ENCODE measurements around the gene KRT77.
"Not testable (repeated sequence)": the region's sequence is repeated elsewhere in the genome, so short reads cannot be mapped to it uniquely, and the experiment has no call there.

KRT77 gene

DNA sequence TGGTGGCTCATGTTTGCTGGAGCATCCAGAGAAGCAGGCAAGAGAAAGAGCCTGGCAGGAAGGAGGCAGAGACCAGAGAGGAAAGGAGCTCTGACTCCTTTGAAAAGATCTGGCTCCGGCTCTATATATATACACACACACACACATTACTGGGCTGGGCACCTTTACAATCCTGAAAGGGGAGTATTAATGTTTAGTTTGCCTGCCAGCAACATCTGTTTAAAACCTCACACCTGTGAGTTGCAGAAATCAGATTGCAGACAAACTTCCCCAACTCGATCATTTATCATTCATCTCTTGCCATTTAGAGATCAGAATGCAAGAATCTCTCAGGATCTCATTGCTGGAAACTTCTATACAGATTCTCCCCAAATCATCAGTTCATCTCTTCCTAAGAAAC, at the start of gene KRT77:
TSS of gene KRT77 (minus strand) at position 101 of the 400 bp plus-strand sequence. CDS start at position 11, 90 bp downstream.
- no peak for DNase-seq

- DNase-seq: no peak
Observed at GRCh38 chr12:52752516-52752915, 49.2 kb upstream of the KRT77 start.

GRCh38 chr12:52751795-52752194, 48.5 kb upstream of the KRT77 start:
- no peak for DNase-seq

DNA sequence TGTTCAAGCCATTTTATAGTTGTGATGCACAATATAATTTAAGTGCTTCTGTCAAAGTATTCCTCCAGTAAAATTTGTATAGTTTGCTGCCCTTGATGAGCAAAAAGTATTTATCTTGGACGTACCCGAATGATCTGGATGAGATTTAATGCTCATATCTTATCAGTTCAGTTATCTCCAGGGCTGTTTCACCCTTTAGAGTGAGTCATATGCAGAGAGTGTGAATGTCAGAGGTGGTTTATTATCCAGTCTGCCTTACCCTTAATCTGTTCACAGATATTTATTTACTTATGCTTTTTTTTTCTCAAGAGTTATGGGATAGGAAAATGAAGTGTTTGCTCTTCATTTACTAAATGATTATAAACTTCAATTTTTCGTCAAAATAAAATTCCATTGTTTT, 47.2 kb upstream of the KRT77 start:
- DNase-seq: not testable (repeated sequence)

DNA sequence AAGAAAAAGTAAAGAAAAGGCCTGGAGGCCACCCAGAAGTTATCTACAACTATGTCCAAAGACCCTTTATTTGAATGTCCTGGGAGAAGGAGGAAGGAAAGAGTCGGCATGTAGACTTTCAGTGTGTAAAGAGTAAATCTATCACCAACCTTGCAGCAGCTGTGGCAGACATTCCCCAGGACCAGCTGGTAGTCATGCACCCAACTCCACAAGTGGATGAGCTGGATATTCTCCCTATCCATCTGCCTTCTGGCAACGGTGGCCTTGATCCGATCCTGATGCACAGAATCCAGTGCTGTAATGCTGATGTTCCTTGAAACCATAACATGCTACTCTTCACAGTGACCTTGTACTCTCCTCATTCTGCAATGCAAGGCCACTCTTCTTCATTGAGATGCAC, 46.5 kb upstream of the KRT77 start:
- no peak for DNase-seq

- no peak for DNase-seq
Observed at GRCh38 chr12:52748578-52748977, 45.3 kb upstream of the KRT77 start.

DNA sequence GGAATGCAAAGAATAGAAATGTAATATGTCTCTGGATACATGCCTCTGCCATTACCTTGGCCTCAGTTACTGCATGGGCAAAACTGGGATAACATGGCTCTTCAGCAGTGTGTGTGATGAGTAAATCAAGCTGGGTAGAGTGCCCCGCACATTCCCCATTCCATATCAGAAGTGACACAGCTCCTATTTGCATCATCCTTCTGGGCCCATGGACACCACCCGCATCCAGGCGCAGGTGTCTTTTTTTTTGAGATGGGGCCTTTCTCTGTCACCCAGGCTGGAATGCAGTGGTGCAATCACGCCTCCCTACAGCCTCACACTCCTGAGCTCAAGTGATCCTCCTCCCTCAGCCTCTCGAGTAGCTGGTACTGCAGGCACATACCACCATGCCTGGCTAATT, 42.2 kb upstream of the KRT77 start:
- no peak for DNase-seq

DNA sequence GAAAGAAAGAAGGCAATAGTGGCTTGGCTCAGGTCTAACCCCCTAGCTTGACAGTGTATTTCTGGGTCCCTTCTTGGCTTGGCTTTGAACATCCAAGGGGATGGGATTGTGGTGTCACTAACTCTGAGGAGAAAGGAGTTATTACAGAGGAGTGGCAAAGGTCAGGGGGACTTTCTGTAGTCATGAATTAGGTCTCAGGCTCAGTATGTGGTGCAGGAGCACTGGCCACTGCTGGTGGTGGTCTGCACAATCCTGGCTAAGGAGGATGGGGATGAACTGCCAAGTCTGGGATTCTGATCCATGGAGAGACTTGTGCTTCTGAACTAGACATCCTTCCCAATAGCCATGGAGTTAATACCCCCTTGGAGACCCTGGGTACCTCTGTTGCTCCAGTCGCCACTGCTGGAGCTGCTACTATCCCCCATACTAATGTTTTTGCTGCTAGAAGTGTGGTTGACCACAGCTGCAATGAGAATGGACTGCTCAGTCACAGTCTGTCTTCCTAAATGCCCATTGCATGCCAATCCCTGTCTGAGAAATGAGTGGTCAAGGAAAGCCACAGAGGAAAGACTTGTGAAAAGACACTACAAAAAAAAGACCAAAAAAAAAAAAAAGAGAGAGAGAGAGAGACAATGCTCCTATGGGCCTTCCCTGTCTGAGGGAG, 41.3 kb upstream of the KRT77 start:
- DNase-seq: no peak

DNA sequence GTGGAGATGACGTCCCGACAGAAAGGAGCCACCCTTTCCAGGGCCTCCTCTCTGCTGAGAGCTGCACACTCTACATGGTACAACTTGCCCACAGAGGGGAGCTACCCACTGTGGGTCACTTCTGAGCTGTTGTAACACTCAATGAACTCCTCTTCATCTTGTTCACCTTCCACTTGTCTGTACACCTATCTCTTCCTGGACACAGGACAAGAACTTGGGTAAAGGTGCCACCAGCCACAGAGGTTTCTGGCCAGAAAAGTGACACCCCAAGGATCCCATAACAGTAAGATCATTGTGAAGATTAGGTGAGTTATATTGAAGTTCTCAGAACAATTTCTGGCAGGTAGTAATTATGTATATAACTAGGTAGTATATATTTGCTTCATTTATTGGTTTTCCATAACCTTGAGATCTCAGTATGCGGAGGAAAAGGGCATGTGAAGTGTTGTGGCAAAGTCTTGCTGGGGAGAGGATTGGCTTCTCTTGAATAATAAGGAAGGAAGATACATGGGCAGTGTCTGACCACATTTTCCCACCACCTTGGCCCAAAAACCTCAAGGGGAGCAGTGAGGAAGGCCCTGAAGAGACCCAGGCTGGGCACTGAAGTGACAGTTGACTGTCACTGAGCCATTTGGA, 39.6 kb upstream of the KRT77 start:
- DNase-seq: no peak

GRCh38 chr12:52742196-52742580, 38.9 kb upstream of the KRT77 start:
- DNase-seq: no peak

DNA sequence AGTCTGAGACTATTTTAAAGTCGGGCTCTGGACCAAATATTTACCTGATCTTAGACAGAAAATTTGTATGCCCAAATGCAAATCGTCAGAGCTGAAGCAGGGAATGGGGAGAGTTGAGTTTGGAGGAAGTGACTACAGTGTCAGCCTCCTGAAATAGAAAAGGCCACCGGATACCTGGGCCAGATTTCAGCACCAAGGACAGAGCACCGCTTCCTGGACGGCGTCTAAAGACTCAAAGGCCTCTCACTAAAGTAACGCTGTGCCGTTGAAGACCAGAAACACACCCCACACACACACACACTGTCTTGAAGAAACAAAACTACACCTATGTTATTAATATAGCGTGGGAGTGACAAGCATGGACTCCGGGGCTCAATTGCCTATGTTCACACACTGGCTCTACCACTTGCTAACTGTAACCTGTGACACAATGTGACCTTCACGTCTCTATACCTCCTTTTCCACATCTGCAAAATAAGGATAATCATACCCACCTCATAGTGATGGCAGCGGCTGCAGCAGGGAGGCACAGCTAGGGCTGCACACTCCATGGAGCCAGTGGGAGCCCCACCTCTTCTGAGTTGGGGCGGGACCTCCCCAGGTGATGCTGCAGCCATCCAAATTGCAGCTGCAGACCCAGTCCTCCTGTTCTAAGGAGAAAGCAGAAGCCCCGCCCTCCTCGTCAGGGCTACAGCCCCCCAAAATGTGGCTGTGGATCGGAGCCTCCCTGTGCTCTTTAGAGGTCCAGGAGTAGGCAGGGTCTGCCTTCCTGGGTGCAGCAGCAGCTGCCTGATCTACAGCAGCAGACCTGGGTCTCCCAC, 38.3 kb upstream of the KRT77 start:
- peak; percentile 89 for DNase-seq

DNA sequence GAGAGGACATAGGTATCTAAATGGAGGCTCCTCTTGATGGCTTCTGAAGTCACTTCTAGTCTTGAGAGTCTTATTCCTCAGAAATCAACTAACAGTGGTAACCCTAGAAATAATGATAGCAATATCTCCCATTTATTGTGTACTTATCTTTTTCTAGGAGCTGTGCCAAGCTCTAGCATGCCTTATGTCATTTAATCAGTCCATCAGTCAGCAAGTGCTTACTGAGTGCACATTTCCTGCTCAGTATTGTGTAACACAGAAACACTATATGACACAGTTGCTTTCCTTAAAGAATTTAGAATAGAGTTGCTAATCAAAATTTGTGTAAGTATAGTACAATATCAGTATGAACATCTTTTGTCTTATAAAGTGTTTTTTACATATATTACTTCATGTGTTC, 37.3 kb upstream of the KRT77 start:
- DNase-seq: no peak

- DNase-seq: no peak
Observed at GRCh38 chr12:52739963-52740362, 36.6 kb upstream of the KRT77 start.

DNA sequence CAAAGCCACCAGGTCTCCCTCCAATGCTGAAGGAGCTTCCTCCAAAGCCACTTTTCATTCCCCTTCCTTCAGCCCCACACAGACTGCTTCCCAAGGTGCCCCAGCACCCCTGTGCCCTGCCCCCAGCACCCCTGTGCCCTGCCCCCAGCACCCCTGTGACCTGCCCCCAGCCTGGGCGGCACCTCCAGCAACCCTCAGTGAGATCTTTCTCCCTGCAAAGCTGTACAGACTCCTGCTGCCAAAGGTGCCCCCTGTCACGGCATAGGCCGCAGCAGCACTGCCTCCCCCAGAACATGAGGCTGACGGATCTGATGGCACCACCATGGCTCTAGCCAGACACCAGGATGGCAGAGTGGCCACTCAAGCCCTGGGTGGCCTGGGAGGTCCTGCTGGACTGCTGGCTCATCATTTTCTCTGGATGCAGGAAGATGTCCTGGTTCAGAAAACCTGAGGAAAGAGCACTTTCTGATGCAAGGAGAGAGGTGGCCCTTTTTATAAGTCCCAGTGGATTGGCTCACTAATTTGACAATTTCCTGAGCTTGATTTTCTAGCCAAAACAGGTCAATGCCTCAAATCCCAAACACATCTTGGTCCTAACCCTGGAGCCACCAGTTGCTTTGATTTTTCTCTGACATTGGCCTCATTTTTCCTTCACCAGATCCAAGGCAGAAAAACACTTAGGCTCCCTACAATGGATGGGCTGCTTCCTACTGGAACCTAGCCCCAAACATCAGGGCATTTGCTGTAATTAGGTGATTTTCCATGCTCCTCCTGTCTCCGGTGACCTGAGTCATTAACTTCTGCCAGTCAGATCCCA, 32.7 kb upstream of the KRT77 start:
- DNase-seq: no peak

- no peak for DNase-seq
Observed at GRCh38 chr12:52735106-52735505, 31.8 kb upstream of the KRT77 start.

GRCh38 chr12:52730793-52731192, 27.5 kb upstream of the KRT77 start:
- DNase-seq: no peak

GRCh38 chr12:52730383-52730782, 27.1 kb upstream of the KRT77 start:
- no peak for DNase-seq

DNA sequence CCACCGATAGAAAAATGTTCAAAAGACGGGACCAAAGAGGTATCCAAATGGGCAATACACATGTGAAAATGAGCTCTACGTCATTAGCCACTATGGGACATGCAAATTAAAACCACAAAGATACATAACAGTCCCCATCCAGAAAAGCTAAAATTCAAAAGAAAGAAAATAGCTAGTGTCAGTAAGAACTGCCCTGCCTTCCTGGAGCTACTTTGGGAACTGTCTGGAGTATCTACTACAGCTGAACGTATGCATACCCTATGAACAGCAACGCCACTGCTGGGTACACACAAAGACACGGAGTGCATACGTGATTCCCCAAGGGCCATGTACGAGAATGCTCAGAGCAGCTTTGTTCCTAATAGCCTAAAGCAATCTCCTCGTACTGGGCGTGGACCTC, 25.8 kb upstream of the KRT77 start:
- no peak for DNase-seq

GRCh38 chr12:52728374-52728773, 25.1 kb upstream of the KRT77 start:
- DNase-seq: no peak

- DNase-seq: no peak
Observed at GRCh38 chr12:52727037-52727436, 23.7 kb upstream of the KRT77 start.

DNA sequence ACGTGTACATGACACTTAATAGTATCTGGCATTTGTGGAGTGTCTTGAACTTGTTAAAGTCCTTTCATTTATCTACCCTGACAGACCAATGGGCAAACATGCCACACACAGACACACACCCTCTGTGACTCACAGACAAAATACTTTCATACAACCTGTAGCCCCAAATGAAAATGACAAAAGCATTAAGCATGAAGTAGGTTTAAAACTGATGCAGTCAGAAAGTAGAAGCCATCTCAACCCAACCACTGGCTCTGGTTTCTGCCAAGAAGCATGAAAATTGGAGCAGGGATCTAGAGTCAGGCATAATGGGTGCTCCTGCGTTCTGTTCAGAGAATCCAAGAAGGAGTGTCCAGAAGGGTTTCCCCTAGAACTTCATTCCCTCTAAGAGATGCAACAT, 23.1 kb upstream of the KRT77 start:
- DNase-seq: no peak

DNA sequence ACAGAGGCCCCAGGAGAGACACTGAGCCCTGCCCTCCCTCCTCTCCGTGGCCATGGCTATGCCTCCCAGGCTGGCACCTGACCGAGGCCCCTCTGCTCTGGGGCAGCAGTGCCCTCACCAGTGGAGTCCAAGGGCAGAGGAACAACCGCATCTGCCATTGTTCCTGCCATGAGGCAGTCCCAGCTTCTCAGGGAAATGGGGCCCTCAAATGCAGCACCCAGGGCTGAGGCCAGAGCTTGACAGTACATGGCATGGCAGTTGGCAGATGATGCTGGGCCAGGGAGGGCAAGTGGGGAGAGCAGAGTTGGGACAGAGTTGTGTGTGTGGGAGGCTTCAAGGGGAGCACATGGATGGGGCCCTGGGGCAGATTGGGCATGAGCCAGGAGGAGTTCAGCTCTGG, 21.1 kb upstream of the KRT77 start:
- no peak for DNase-seq

GRCh38 chr12:52722680-52723079, 19.4 kb upstream of the KRT77 start:
- DNase-seq: no peak
